ENCODE results near the gene EIF2A.
A peak's percentile ranks its signal among the peaks of the same experiment; 100 is the strongest.
"Not testable (repeated sequence)": the region's sequence is repeated elsewhere in the genome, so short reads cannot be mapped to it uniquely, and the experiment has no call there.

Gene EIF2A

DNA sequence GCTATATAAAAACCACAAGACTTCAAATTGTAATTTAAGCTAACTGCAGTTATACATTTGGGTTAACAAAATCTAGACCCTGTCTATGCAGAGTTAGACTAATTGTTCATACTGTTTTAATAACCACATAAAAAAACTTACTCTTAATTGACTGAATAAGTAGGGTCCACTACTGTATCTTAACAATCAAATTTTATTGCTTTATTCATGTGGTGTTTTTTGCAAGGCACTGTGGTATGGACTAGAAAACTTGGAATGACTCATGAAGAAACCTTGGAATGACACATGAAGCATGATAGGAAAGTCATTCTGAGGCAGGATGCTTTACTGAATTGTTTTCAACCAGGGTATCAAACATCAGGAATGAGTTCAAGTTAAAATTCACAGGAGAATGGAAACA lies 2.5 kb upstream of the EIF2A start:
- DNase-seq, result no peak

- DNase-seq, result no peak
Measured at GRCh38 chr3:150544726-150545125, 1.9 kb upstream of the EIF2A start.

- peak; percentile 30 to 32 for DNase-seq
Measured at GRCh38 chr3:150545419-150546225, 965 bp upstream of the EIF2A start.

- no peak for DNase-seq
Measured at GRCh38 chr3:150547045-150547741, 606 bp downstream of the EIF2A start.

- DNase-seq, result no peak
Measured at GRCh38 chr3:150555859-150556436, 9.4 kb downstream of the EIF2A start.

DNA sequence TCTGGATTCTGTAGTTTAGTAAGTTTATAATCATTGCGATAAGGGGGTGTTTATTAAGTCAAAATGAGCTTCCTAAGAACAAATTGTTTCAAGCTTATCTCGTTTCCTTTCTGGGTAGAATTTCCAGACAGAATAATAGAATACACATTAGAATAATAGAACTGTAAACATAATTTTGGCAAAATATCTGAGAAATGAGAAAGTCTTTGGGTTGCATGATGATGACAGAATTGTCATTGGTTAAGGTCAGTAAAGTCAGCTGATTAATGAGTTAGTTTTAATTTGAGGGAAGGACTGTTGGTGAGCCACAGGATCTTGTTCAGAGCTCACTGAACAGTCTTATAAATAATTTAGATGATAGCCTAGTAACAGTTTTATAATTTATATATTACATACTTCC lies 10.2 kb downstream of the EIF2A start:
- DNase-seq, result no peak

DNA sequence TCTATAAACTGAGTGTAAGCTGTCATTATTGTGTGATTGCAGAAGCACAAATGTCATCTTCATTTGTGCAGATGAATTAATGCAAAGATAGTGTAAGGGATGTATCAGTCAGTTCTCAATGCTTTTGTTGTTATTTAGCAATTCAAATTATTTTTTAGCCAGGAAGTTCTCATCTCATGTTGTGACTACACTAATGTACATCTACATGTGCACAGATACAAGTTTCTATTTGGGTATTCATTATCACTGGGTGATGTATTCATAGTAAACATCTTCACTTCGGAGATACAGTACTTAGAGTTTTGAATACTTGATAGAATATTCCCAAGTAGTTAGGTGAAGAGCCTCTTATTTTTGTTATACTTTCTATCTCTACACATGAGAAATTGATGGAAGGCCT lies 11.1 kb downstream of the EIF2A start:
- DNase-seq, result no peak

DNA sequence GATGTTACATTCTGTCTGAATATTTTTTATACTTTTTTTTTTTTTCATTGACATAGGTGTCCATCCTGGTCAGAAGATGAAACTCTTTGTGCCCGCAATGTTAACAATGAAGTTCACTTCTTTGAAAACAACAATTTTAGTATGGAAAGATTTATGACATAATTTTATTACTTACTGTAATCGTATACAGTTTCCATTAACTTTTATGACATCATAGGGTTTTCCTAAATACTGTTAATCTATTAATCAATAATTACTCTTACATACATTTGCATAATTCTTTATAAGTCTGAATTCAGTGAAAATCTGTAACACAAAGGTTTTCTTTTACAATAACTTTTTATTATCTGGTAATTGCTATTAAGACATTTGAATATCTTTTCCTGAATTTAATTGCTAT lies 17.7 kb downstream of the EIF2A start:
- DNase-seq, result no peak

GRCh38 chr3:150567328-150567727 lies 20.7 kb downstream of the EIF2A start:
- DNase-seq, result no peak

DNA sequence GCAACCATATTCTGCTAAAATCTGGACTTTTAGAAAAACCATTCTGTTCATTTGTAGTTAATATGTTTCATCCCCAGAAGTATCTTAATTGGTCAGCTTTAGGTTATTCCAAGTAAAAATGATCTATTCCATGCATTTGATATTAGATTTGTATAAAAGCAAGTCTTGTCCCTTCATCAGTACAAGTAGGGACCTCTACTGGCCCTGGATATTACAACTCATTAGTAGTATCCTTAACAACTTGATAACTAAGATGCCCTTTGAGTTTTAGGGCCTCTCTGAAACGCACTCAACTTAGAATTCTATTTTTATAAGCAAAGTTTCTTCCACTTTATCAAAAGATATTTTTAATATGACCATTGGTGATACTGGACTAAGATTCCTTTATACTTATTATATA lies 31.3 kb downstream of the EIF2A start:
- no peak for DNase-seq

- no peak for DNase-seq
Measured at GRCh38 chr3:150581174-150581573, 34.6 kb downstream of the EIF2A start.

GRCh38 chr3:150582620-150583019 lies 36.0 kb downstream of the EIF2A start:
- DNase-seq, result no peak

DNA sequence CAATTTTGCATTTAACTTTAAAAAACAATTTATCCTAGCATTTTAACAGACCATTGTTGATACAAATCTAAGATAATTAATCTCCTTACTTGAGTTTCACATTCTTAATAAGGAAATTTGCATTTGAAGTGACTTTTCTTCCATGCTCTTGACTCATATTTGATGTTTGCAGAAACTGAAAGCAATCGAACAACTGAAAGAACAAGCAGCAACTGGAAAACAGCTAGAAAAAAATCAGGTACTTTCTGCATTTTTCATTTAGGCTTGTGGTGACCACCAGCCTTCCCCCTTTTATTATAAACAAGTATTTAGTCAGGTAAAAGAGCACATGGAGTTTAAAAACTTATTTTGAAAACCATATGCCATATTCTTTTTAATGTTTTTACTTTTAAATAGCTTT lies 36.4 kb downstream of the EIF2A start:
- no peak for DNase-seq

- DNase-seq, result no peak
Measured at GRCh38 chr3:150588027-150588830, 41.6 kb downstream of the EIF2A start.

DNA sequence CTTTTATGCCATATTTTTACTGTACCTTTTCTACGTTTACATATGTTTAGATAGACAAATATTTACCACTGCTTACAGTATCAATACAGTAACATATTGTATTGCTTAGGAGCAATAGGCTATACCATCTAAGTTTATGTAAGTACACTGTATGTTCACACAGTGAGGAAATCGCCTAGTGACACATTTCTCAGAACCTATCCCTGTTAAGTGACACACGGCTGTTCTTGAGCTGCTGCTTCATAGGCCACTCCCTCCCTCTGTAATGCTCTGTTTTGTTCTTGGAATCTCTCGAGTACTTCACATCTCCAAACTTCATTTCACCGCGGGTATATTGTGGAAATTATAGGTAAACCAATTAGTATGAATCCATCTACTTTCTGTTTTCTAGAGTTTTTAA lies 43.2 kb downstream of the EIF2A start:
- no peak for DNase-seq

DNA sequence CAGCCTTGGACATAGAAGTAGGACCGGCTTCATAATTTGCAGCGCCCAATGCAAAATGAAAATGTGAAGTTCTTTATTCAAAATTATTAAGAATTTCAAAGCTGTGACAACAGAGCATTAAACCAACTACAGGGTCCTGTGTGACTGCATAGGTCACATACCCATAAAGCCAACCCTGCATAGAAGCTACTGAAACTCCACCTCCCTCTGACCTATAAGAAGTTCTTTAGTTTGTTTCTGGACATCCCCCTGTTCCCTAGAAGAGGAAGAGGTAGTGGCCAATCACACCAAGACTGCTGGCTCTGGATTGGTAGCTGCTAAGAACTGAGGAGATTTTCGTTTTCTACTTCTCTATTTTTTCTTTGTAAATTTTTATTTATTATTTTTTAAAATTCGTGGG lies 47.6 kb downstream of the EIF2A start:
- no peak for DNase-seq

DNA sequence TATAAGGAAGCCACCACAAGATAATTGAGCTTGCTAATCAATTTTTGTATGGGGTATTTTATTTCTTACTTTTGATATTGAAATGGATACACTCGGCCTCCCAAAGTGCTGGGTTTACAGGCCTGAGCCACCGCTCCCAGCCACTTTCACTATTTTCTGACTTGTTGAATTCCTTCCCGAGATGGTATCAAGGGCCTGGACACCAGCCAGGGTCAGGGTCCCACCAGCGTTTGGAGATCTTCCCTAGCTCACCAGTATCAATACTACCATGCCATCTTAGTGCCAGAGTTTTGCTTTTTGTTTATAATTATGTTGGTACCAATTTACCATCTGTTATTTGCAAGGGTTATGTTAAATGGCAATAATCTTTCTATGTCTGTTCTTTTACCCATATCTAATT lies 51.1 kb downstream of the EIF2A start:
- no peak for DNase-seq

DNA sequence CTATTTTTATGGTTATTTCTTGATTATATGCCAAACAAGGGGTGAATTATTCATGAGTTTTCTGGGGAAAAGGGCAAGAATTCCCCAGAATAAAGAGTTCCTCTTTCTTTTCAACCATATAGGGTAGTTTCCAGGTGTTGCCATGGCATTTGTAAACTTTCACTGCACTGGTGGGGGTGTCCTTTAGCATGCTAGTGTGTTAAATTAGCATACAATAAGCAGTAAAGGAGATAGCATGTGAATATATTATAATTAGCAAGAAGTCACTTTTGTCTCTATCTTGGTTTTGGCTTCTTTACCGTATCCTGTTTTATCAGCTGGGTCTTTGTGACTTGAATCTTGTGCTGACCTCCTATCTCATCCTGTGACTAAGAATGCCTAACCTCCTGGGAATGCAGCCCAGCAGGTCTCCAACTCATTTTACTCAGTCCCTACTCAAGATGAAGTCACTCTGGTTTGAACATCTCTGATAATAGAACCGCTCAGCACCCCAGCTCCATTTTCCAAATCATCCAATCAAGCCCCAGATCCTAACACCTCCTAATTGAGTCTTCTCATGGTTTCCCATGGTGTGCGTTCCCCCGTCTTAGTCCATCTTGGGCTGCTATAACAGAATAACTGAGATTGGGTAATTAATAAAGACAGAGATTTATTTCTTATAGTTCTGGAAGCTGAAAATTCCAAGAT lies 53.2 kb downstream of the EIF2A start:
- DNase-seq, result no peak

GRCh38 chr3:150600647-150601530 lies 54.3 kb downstream of the EIF2A start:
- DNase-seq, result not testable (repeated sequence)

GRCh38 chr3:150602426-150603152 lies 56.0 kb downstream of the EIF2A start:
- DNase-seq, result no peak

Measured in activated CD4-positive, alpha-beta T cell treated with anti-CD3 and anti-CD28 coated beads, Interleukin-2, amount 50 U/mL, for 4 hours (primary cell).